NOMO-1 treated with DMSO at 0.1 percent for 48 hours (cell line): Measurements from ENCODE around the gene TIMP2.
"Not testable (repeated sequence)": the region's sequence is repeated elsewhere in the genome, so short reads cannot be mapped to it uniquely, and the experiment has no call there.

Source experiments
- DNase-seq: peaks from one replicate; lab custom pipeline; 2025; ENCODE audit not compliant: unreplicated experiment; lab: John Stamatoyannopoulos, UW

TIMP2 gene

GRCh38 chr17:78933959-78934568, 8.9 kb upstream of the TIMP2 start:
- DNase-seq = no peak

DNA sequence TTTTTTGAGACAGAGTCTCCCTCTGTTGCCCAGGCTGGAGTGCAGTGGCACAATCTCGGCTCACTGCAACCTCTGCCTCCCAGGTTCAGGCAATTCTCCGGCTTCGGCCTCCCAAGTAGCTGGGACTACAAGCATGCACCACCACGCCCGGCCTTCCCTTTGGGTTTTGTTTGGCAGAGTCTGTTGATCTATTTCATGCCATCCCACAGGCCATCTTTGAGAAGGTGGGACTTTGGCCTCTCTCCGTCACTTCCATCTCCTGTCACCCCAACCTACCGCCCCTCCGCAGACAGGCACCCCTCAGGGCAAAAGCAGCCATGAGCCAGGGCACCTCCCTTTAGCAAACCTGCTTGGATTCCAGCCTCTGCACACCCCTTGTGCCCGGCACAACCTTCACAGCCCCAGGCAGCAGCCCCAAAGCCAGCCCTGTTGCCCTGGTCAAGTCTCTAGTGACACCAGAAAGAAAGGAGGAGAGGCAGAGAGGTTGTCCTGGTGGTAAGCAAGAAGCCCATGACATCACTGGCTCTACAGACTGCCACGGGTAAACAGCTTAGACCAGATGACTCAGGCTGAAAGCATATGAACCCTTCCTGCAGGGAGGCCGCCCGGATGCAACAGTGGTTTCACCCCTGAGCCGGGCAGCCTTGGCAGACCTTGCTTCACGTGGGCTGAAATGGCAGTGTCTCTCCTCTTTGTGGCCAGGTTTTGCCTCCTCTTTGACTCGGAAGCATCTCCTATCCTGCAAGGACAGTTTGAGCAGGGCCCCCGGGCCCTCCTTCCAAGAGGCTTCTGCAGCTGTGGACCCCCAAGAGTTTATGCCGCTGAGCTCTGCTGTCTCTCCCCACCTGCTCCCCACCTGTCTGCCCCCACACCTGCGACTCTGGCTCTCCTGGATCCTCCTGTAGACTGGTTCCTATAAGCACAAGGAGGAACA, 8.1 kb upstream of the TIMP2 start:
- DNase-seq = peak; percentile 63

- DNase-seq = no peak
Observed at GRCh38 chr17:78929908-78930775, 5.0 kb upstream of the TIMP2 start.

GRCh38 chr17:78925662-78926555, 722 bp upstream of the TIMP2 start:
- peak; percentile 4 for DNase-seq

DNA sequence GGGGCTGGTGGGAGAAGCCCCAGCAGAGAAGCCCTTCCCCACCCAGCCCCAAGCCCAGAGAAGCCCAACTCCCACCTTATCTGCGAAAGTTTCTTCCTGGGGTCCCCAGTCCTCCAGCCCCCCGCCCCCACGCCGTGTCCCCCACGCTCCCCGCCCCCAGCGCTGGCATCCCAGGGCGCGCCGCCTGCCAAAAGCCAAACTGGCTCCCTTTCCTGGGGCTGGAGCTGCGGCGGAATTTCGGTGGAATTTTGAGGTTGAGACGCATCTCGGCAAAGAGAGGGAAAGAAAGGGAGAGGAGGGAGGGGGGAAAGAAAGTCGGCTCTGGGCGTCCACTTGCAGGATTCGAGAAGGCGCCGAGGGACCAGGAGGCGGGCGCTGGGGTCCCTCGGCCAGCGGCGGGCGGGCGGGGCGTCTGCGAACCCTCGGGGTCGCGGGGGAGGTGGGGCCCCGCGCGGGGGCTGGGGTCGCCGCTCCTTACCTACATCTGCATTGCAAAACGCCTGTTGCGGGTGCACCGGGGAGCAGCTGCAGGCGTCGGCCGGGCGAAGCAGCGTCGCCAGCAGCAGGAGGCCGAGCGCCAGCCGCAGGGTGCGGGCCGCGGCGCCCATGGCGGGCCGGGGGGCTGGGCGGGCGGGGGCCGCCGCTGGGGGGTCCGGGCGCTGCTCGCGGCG, 571 bp downstream of the TIMP2 start:
- no peak for DNase-seq

DNA sequence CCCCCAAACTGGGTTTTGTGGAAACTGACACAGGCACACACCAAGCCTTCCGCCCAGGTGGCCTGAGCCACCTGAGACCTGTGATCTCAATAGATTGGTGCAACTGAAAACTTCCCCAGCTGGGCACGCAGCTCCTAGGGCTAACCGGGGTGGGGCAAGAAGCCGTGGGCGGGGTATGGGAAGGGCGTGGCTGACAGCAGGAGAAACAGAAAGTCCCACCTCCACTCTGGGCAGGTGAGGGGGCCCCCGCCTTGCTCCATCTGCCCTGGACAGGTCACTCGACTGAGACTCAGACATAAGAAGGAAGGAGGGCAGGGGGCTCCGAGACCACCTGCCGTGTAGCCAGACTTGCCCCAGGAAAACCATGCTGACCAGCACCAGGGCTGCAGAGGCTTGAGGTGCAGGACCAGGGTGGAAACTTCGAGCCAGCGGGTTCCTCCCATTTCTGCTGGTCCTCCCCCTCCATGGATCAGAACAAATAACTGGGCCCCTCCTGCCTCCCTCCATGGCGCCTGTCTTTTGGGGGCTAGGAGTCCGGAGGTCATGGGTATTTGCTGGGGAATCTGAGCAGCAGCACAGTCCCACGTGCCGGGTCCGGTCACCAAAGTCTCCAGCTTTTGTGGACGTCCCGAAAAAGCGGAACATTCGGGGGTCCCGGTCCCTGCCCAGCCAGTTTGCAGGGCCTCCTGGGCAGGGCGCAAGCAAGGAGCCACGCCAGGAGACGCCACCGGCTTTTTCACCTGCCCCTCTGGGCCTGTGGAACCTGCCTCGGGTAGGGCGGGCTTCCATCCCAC, 1.3 kb downstream of the TIMP2 start:
- DNase-seq = peak; percentile 77

- DNase-seq = peak; percentile 71
Observed at GRCh38 chr17:78922816-78923498, 2.2 kb downstream of the TIMP2 start.

- no peak for DNase-seq
Observed at GRCh38 chr17:78921437-78921971, 3.7 kb downstream of the TIMP2 start.

- no peak for DNase-seq
Observed at GRCh38 chr17:78920528-78920927, 4.7 kb downstream of the TIMP2 start.

GRCh38 chr17:78919861-78920450, 5.2 kb downstream of the TIMP2 start:
- DNase-seq = no peak

- no peak for DNase-seq
Observed at GRCh38 chr17:78918979-78919378, 6.2 kb downstream of the TIMP2 start.

GRCh38 chr17:78917451-78918275, 7.5 kb downstream of the TIMP2 start:
- no peak for DNase-seq

DNA sequence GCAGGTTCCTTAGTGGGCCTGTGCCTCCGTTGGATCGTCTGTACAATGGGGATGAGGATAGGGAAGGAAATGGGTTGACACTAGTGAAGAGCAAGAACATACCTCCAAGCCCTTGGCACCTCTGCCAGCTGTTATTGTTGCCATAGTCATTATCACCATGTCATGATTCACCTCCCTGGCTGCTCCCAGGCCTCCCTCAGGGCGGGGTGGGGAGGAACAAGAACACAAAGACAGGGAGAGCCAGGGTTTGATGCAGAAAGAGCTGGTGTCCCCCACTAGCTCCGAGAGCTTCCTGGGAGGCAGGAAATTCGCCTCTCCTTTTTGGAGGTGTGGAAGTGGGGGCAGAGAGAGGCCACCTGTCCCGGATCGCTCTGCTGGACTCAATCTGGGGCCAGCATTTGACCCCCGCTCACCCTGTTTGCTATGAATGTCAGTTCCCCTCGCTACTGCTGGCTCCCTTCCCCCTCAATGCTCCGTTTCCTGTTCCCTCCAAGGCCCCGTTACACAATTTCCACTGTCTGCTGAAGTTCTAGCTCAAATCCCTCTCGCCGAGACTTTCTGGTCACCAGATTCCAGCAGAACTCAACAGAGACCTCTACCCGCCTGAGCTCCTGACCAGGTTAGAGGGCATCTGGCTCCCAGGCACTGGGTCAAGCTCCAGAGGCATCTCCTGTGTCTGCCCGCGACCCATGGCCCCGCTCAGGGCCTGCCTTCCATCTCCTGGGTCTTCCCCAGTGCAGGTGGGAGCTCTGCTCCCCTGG, 9.1 kb downstream of the TIMP2 start:
- DNase-seq = peak; percentile 92

DNA sequence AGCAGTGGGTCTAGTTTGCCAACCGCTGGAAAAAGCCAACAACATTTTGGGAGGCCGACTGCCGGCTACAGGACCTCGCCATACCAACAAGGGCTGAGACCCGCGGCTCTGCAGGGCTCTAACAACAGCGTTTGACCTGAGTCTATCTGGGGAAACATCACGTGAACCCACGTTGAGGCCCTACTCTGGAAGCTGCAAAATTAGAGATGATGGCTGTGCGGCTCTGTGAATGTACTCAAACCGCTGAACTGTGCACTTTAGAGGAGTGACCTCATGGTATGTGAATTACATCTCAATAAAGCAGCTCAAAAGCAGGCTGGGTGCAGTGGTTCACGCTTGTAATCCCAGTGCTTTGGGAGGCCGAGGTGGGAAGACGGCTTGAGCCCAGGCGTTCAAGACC, 12.1 kb downstream of the TIMP2 start:
- DNase-seq = no peak

DNA sequence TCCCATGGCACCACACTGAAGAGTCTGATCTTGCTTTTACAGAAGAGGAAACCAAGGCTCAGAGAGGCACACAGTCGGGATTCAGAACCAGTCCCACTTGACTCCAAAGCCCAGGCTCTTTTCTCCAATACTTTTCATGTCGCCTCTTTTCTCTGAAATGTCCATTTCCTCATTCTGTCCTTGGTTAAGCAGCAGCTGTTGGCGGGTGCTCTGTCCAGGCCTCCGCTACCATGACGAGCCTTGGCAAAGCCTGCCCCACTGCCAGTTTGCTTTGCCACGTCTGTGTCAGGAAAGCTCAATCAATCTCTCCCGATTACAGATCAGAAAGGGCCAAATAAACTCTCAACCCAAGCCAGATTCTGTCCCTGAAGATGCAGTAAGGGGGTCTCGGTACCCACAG, 13.1 kb downstream of the TIMP2 start:
- no peak for DNase-seq

DNA sequence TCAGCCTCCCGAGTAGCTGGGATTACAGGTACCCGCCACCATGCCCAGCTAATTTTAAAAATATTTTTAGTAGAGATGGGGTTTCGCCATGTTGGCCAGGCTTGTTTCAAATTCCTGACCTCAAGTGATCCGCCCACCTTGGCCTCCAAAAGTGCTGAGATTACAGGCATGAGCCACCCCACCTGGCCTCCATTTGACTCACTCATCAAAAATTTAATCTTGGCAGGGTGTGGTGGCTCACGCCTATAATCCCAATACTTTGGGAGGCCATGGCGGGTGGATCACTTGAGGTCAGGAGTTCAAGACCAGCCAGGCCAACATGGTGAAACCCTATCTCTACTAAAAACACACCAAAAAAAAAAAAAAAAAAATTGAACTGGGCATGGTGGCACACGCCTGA, 13.6 kb downstream of the TIMP2 start:
- DNase-seq = not testable (repeated sequence)
